H1 (cell line): Measurements from ENCODE around the gene FAIM2. TPM values are rescaled to one million over a fixed set of nuclear protein-coding genes. Genes with fewer than 3 reads are reported as not detected.

Experiments used
- CTCF ChIA-PET: fragments of 300-600 bp; sonication (Branson Sonifier 250); formaldehyde crosslinking; loops from one replicate; lab custom pipeline; 2021; ENCODE audit not compliant: partially characterized antibody; lab: Charles Lee
- POLR2A ChIA-PET: fragments of 300-600 bp; sonication (Branson Sonifier 250); formaldehyde crosslinking; loops from one replicate; lab custom pipeline; 2021; ENCODE audit warnings: inconsistent platforms; ENCODE audit not compliant: partially characterized antibody; lab: Charles Lee
- DNase-seq, 2 experiments: peaks; one replicate each; pipeline versions ENCODE4 v3.0.0 to v3.0.0-alpha.2; 2010 to 2022; ENCODE audit warnings: low spot score in 2 of 2, low read depth in 1 of 2, mixed read lengths in 1 of 2
- FAIRE-seq: peaks from 2 replicates; lab custom pipeline; 2011; peaks lifted over from hg19 to GRCh38; lab: Jason Lieb, UNC
- H2AFZ ChIP-seq: 2 replicates; pipeline ENCODE4 v1.8.1; 2012; ENCODE audit warnings: low read length, inconsistent platforms
- H2AK5ac ChIP-seq: 2 replicates; pipeline ENCODE4 v1.6.1; 2013; ENCODE audit warnings: low read depth, low read length
- H2BK120ac ChIP-seq: replicated peaks from 2 replicates; pipeline ENCODE3; 2013; ENCODE audit warnings: low read depth, low read length, inconsistent platforms
- H2BK12ac ChIP-seq: 2 replicates; pipeline ENCODE4 v1.6.1; 2013; ENCODE audit warnings: low read depth, low read length
- H2BK15ac ChIP-seq: 2 replicates; pipeline ENCODE4 v1.6.1; 2013; ENCODE audit warnings: low read length
- H2BK20ac ChIP-seq: 2 replicates; pipeline ENCODE4 v1.6.1; 2013; ENCODE audit warnings: low read length
- H2BK5ac ChIP-seq: 2 replicates; pipeline ENCODE4 v1.6.1; 2013; ENCODE audit warnings: low read depth, low read length
- H3K14ac ChIP-seq: 2 replicates; pipeline ENCODE4 v1.6.1; 2013; ENCODE audit warnings: inconsistent platforms; ENCODE audit not compliant: insufficient read length
- H3K18ac ChIP-seq: 2 replicates; pipeline ENCODE4 v1.6.1; 2013; ENCODE audit warnings: low read length; ENCODE audit errors: extremely low read depth
- H3K23ac ChIP-seq: 2 replicates; pipeline ENCODE4 v1.6.1; 2013; ENCODE audit warnings: inconsistent platforms; ENCODE audit not compliant: insufficient read length
- H3K23me2 ChIP-seq: 2 replicates; pipeline ENCODE4 v1.6.1; 2013; ENCODE audit warnings: low read depth, low read length
- H3K27ac ChIP-seq: 2 replicates; pipeline ENCODE4 v1.6.1; 2011; ENCODE audit warnings: low read depth, low read length, inconsistent platforms
- H3K27me3 ChIP-seq, 4 experiments: replicated peaks in 1 of 4; 1 replicate in 1 of 4; 2 replicates in 3 of 4; pipeline versions ENCODE4 v1.6.1 to v1.8.1; 2011 to 2013; ENCODE audit warnings: low read length in 3 of 4, mild to moderate bottlenecking in 3 of 4, inconsistent platforms in 2 of 4, mixed read lengths in 2 of 4, moderate library complexity in 1 of 4; ENCODE audit not compliant: control insufficient read depth in 3 of 4, insufficient read depth in 3 of 4; ENCODE audit errors: extremely low read depth in 1 of 4
- H3K36me3 ChIP-seq, 4 experiments: 2 replicates each; pipeline versions ENCODE4 v1.6.1 to v1.8.1; 2011 to 2013; ENCODE audit warnings: mild to moderate bottlenecking in 4 of 4, low read length in 3 of 4, moderate library complexity in 2 of 4, control low read depth in 1 of 4, inconsistent platforms in 1 of 4; ENCODE audit not compliant: insufficient read depth in 4 of 4, control insufficient read depth in 2 of 4
- H3K4ac ChIP-seq: replicated peaks from 2 replicates; pipeline ENCODE3; 2013; ENCODE audit warnings: low read length, low read depth, mixed read lengths, inconsistent platforms; ENCODE audit not compliant: insufficient read length
- H3K4me1 ChIP-seq, 4 experiments: replicated peaks in 1 of 4; 1 replicate in 1 of 4; 2 replicates in 3 of 4; pipeline versions ENCODE4 v1.6.1 to v1.8.1; 2011 to 2013; ENCODE audit warnings: low read length in 3 of 4, inconsistent platforms in 2 of 4, mixed read lengths in 1 of 4; ENCODE audit not compliant: insufficient read depth in 4 of 4, control insufficient read depth in 3 of 4
- H3K4me2 ChIP-seq, 2 experiments: 2 replicates each; pipeline versions ENCODE4 v1.6.1 to v1.8.1; 2011 to 2013; ENCODE audit warnings: low read depth in 2 of 2, low read length in 2 of 2, control low read depth in 1 of 2, inconsistent platforms in 1 of 2, mild to moderate bottlenecking in 1 of 2; ENCODE audit not compliant: insufficient read depth in 1 of 2
- H3K4me3 ChIP-seq, 4 experiments: fragments of 200-600, 300-600 bp in 1 of 4; sonication (generic), shearing (Covaris generic), sonication (Bioruptor Twin) in 1 of 4; 2 replicates each; pipeline versions ENCODE4 v1.5.1 to v1.8.1; 2011 to 2016; ENCODE audit warnings: low read length in 4 of 4, low read depth in 3 of 4, control low read depth in 2 of 4, inconsistent platforms in 2 of 4, mild to moderate bottlenecking in 2 of 4, mixed read lengths in 1 of 4, moderate library complexity in 1 of 4; ENCODE audit not compliant: insufficient read depth in 2 of 4; ENCODE audit errors: extremely low read depth in 1 of 4
- H3K56ac ChIP-seq: replicated peaks from 2 replicates; pipeline ENCODE3; 2013; ENCODE audit warnings: low read depth, mild to moderate bottlenecking, mixed read lengths, low read length, inconsistent platforms; ENCODE audit not compliant: insufficient read length
- H3K79me1 ChIP-seq: 2 replicates; pipeline ENCODE4 v1.6.1; 2013; ENCODE audit warnings: low read depth, low read length, control low read depth
- H3K79me2 ChIP-seq, 2 experiments: 2 replicates each; pipeline versions ENCODE4 v1.6.1 to v1.8.1; 2012 to 2013; ENCODE audit warnings: low read length in 2 of 2, mild to moderate bottlenecking in 2 of 2, inconsistent platforms in 1 of 2; ENCODE audit not compliant: insufficient read depth in 2 of 2, control insufficient read depth in 1 of 2
- H3K9ac ChIP-seq, 4 experiments: replicated peaks in 1 of 4; 1 replicate in 1 of 4; 2 replicates in 3 of 4; pipeline versions ENCODE4 v1.6.1 to v1.8.1; 2011 to 2013; ENCODE audit warnings: low read depth in 3 of 4, low read length in 3 of 4, control low read depth in 2 of 4, mild to moderate bottlenecking in 2 of 4, moderate library complexity in 2 of 4, inconsistent platforms in 1 of 4; ENCODE audit errors: extremely low read depth in 1 of 4
- H3K9me3 ChIP-seq, 2 experiments: 2 replicates each; pipeline versions ENCODE4 v1.6.1 to v1.8.1; 2012 to 2013; ENCODE audit warnings: mild to moderate bottlenecking in 2 of 2, moderate library complexity in 2 of 2, control low read depth in 1 of 2, inconsistent platforms in 1 of 2, low read depth in 1 of 2, low read length in 1 of 2, mixed read lengths in 1 of 2; ENCODE audit not compliant: insufficient read depth in 2 of 2
- H4K20me1 ChIP-seq, 2 experiments: replicated peaks in 1 of 2; 2 replicates each; pipeline versions ENCODE3 to v1.8.1; 2011 to 2013; ENCODE audit warnings: inconsistent platforms in 2 of 2, low read length in 2 of 2, mild to moderate bottlenecking in 1 of 2; ENCODE audit not compliant: insufficient read depth in 2 of 2, control insufficient read depth in 1 of 2
- H4K5ac ChIP-seq: 2 replicates; pipeline ENCODE4 v1.6.1; 2013; ENCODE audit warnings: low read length, low read depth, mixed read lengths, inconsistent platforms; ENCODE audit not compliant: insufficient read length
- H4K8ac ChIP-seq: 2 replicates; pipeline ENCODE4 v1.8.0; 2013; ENCODE audit warnings: mild to moderate bottlenecking, moderate library complexity, low read length, inconsistent platforms; ENCODE audit not compliant: insufficient read depth; ENCODE audit errors: extremely low read depth
- H4K91ac ChIP-seq: replicated peaks from 2 replicates; pipeline ENCODE3; 2013; ENCODE audit warnings: low read length, mixed read lengths, inconsistent platforms; ENCODE audit not compliant: insufficient read length
- CHD1 ChIP-seq: IDR thresholded peaks from 2 replicates; pipeline ENCODE4 v1.6.1; 2012; ENCODE audit warnings: low read depth, low read length, improper control_type of control experiment
- FOSL1 ChIP-seq: IDR thresholded peaks from 2 replicates; pipeline ENCODE4 v1.6.1; 2011; ENCODE audit warnings: mild to moderate bottlenecking, low read depth, low read length, moderate library complexity; ENCODE audit not compliant: insufficient read depth
- JUND ChIP-seq: IDR thresholded peaks from 2 replicates; pipeline ENCODE4 v1.6.1; 2011; ENCODE audit warnings: mild to moderate bottlenecking, improper control_type of control experiment, low read length
- MAFK ChIP-seq: IDR thresholded peaks from 2 replicates; pipeline ENCODE4 v1.6.1; 2012; ENCODE audit warnings: low read depth, mild to moderate bottlenecking, improper control_type of control experiment, low read length
- SIX5 ChIP-seq: IDR thresholded peaks from 2 replicates; pipeline ENCODE4 v1.6.1; 2011; ENCODE audit warnings: mild to moderate bottlenecking, low read depth, low read length
- polyA plus RNA-seq, 7 experiments: library from polyadenylated mRNA; depleted of rRNA in 3 of 7; stranded (reverse) in 5 of 7; unstranded in 2 of 7; fragments of >200 nt in 5 of 7; fragments of 200-250 nt in 2 of 7; gene quantifications; 1 replicate in 5 of 7; 2 replicates in 1 of 7; 4 replicates in 1 of 7; pipeline versions ENCODE4 v1.2.1 to v1.2.3, GENCODE V29; 2011 to 2013; ENCODE audit warnings: missing spikeins in 2 of 7, mixed read lengths in 2 of 7
- total RNA-seq: library from RNA; stranded (reverse); fragmentation: NEBNext Ultra II Directional; extraction: Animal tissue kit (Norgen Biotek cat#: 25700); gene quantifications from 2 replicates; pipeline ENCODE4 v1.2.1, GENCODE V29; 2021

FAIM2 gene
- total and polyA plus RNA-seq, 2 of the 8 experiments (the other 6 are each of a cell fraction or from before 2014, with no cell fraction given), result 0.89 to 1.3 TPM

- POLR2A ChIA-PET, result interaction anchor here (1.5 kb wide), 1 partner anchor 146 kb away, joined by 5 read pairs; the partner anchor contains the start of gene SMARCD1
- Histone ChIP-seq H3K14ac (no peak overlapping the region), H3K4me3 (no peak overlapping the region), H4K20me1 (peaks cover 0 to 1% of the 10 kb centered on the region in 2 experiments)
- TF ChIP-seq JUND (no peak), SIX5 (no peak), FOSL1 (no peak), MAFK (no peak), CHD1 (no peak)
- TF ChIP-seq, all 59 proteins: peak for 0
- DNase-seq (no peak), FAIRE-seq (no peak)
- Histone ChIP-seq H2BK20ac (no peak overlapping the region), H3K56ac (no peak overlapping the region), H4K91ac (no peak overlapping the region), H2BK15ac (no peak overlapping the region), H3K36me3 (no peaks in the 10 kb centered on the region), H2BK5ac (no peak overlapping the region), H3K4me2 (no peak overlapping the region), H2AFZ (no peak overlapping the region), H3K4ac (no peak overlapping the region), H3K23ac (no peak overlapping the region), H2BK120ac (no peak overlapping the region), H3K18ac (no peak overlapping the region), H3K79me1 (no peaks in the 10 kb centered on the region), H4K5ac (no peak overlapping the region), H4K8ac (no peak overlapping the region), H3K4me1 (peaks cover 0 to 12% (median 2%) of the 10 kb centered on the region in 4 experiments; a peak in 3 of 7 replicates), H3K27ac (no peak overlapping the region), H3K9me3 (no peaks in the 10 kb centered on the region), H3K79me2 (no peaks in the 10 kb centered on the region), H3K23me2 (no peaks in the 10 kb centered on the region), H2BK12ac (no peak overlapping the region), H3K9ac (no peak overlapping the region), H3K27me3 (0 out of 7 replicates have a peak, but pooled peaks cover 0 to 3% (median 0%) of the 10 kb centered on the region in 4 experiments), H2AK5ac (no peak overlapping the region)
- CTCF ChIA-PET, result interaction anchor here (0.6 to 5.1 kb wide), 13 partner anchors 10 to 171 kb away, joined by 3 to 37 read pairs (median 3); partner anchors contain the start of genes AQP2 and BCDIN3D
These were observed 35.6 kb upstream of the FAIM2 start for GRCh38 chr12:49939307-49939706.
